Transverse colon (tissue), 4 donors: ENCODE measurements around the gene TMEM235. TPM values are rescaled to one million over a fixed set of nuclear protein-coding genes. Genes with fewer than 3 reads are reported as not detected.
A peak's percentile ranks its signal among the peaks of the same experiment; 100 is the strongest.
"Not testable (repeated sequence)": the region's sequence is repeated elsewhere in the genome, so short reads cannot be mapped to it uniquely, and the experiment has no call there.

Experiments used
- DNase-seq: peaks from one replicate; pipeline ENCODE4 v3.0.0-alpha.2; 2019
- H3K27ac ChIP-seq, 4 donors: fragments of 200-600 bp; sonication (generic); 2 replicates each; pipeline ENCODE4 v1.5.1; 2016 to 2018; ENCODE audit warnings: inconsistent platforms in 4 of 4
- H3K27me3 ChIP-seq: fragments of 200-600 bp; sonication (generic); 2 replicates; pipeline ENCODE4 v1.5.1; 2017; ENCODE audit warnings: inconsistent platforms
- H3K36me3 ChIP-seq, 4 donors: fragments of 200-600 bp; sonication (generic); 2 replicates each; pipeline ENCODE4 v1.5.1; 2017 to 2019; ENCODE audit warnings: inconsistent platforms in 4 of 4
- H3K4me1 ChIP-seq, 4 donors: fragments of 200-600 bp; sonication (generic); 2 replicates each; pipeline ENCODE4 v1.5.1; 2017 to 2020; ENCODE audit warnings: inconsistent platforms in 4 of 4
- H3K4me3 ChIP-seq, 4 donors: fragments of 200-600 bp; sonication (generic); 1 replicate in 1 of 4; 2 replicates in 3 of 4; pipeline versions ENCODE4 v1.5.1 to v1.6.1; 2017 to 2019; ENCODE audit warnings: inconsistent platforms in 4 of 4
- H3K9me3 ChIP-seq, 2 donors: fragments of 200-600 bp; sonication (generic); 2 replicates each; pipeline ENCODE4 v1.5.1; 2017 to 2019; ENCODE audit warnings: inconsistent platforms in 2 of 2
- EP300 ChIP-seq: sonication (generic); formaldehyde crosslinking; IDR thresholded peaks from one replicate; pipeline ENCODE4 v1.6.1; 2017; ENCODE audit warnings: antibody characterized with exemption, low read depth
- POLR2A ChIP-seq: fragments of 450-650 bp; IDR thresholded peaks from one replicate; pipeline ENCODE4 v1.6.1; 2016; ENCODE audit warnings: antibody characterized with exemption, mild to moderate bottlenecking, moderate library complexity
- POLR2AphosphoS5 ChIP-seq, 3 donors: sonication (generic); formaldehyde crosslinking; IDR thresholded peaks; one replicate each; pipeline ENCODE4 v1.6.1; 2016; ENCODE audit warnings: antibody characterized with exemption in 3 of 3
- WGBS, 2 donors: methylation state at CpG; one replicate each; pipeline ENCODE4 v1.1.5; 2018; ENCODE audit warnings: low coverage in 1 of 2; 5-methylcytosine and 5-hydroxymethylcytosine counted together
- in situ Hi-C, 4 donors: fragments of 200-750 bp; cut with MboI; loops; one replicate each; pipeline versions ENCODE4 v1.15.0 to v1.15.1; 2017; ENCODE audit warnings: low sequenced_read_pairs in 3 of 4, low pct_ligation_motif_present in 1 of 4, low pct_unique_long_range_greater_than_20kb in 1 of 4
- intact Hi-C: fragments of 100-400 bp; cut with DNase I; formaldehyde crosslinking; loops from one replicate; pipeline ENCODE4 v1.15.1; 2023; ENCODE audit warnings: low total_unique reads
- total RNA-seq, 4 donors: library from RNA; depleted of rRNA; stranded (reverse); fragments of >200 nt; gene quantifications; one replicate each; pipeline ENCODE4 v1.1.0, GENCODE V29; 2016
- TF ChIP-seq, protein P1 (sequence below), 5 experiments: fragments of 200-600 bp in 3 of 5; fragments of 450-650 bp in 2 of 5; sonication (generic) in 3 of 5; IDR thresholded peaks; 1 replicate in 2 of 5; 2 replicates in 3 of 5; pipeline ENCODE4 v1.5.1; 2016 to 2017; ENCODE audit warnings: antibody characterized with exemption in 5 of 5, inconsistent platforms in 3 of 5, mild to moderate bottlenecking in 2 of 5, moderate library complexity in 1 of 5

TMEM235 gene
- total RNA-seq, 4 donors from 2014 or later: not detected

DNA sequence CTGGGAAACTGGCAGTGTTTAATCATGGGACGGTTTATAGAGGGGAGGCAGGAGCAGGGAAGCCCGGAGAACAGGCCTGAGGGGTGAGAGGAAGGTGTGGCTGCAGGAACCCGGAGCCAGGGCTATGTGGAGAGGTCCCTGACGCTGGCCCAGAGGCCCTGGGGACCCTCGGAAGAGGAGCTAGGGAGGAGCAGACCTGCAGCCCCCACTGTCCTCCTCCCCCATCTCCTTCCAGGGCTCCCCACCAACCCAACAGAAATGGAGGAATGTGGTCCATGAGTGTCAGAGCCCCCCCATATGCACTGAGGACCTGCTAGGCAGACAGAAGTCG is 20.3 kb downstream of the TMEM235 start:
- Histone ChIP-seq H3K4me1 (peaks cover 0 to 30% (median 24%) of the 10 kb centered on the region in 4 donors), H3K9me3 (no peaks in the 10 kb centered on the region), H3K27me3 (peaks cover 3% of the 10 kb centered on the region), H3K4me3 (no peak overlapping the region), H3K27ac (peak overlapping the region; percentile 15 to 80 (median 59)), H3K36me3 (no peaks in the 10 kb centered on the region)
- TF ChIP-seq, protein P1, sequence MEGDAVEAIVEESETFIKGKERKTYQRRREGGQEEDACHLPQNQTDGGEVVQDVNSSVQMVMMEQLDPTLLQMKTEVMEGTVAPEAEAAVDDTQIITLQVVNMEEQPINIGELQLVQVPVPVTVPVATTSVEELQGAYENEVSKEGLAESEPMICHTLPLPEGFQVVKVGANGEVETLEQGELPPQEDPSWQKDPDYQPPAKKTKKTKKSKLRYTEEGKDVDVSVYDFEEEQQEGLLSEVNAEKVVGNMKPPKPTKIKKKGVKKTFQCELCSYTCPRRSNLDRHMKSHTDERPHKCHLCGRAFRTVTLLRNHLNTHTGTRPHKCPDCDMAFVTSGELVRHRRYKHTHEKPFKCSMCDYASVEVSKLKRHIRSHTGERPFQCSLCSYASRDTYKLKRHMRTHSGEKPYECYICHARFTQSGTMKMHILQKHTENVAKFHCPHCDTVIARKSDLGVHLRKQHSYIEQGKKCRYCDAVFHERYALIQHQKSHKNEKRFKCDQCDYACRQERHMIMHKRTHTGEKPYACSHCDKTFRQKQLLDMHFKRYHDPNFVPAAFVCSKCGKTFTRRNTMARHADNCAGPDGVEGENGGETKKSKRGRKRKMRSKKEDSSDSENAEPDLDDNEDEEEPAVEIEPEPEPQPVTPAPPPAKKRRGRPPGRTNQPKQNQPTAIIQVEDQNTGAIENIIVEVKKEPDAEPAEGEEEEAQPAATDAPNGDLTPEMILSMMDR (IDR thresholded peaks at IDR 0.05): no peak
- no peak for TF ChIP-seq POLR2AphosphoS5 (IDR thresholded peaks at IDR 0.05)
- no peak for TF ChIP-seq EP300
- no peak for TF ChIP-seq POLR2A
- WGBS, 2 donors: 43% methylated on average over 6 of the region's 6 CpGs; no CpG with 5 or more reads in 1 of the 2 donors
- in situ Hi-C loops (no loop called here), intact Hi-C loops (loop anchor here (10.0 kb wide), 1 partner anchor 137 kb away; no protein-coding TSS in a partner anchor)
- DNase-seq: no peak

DNA sequence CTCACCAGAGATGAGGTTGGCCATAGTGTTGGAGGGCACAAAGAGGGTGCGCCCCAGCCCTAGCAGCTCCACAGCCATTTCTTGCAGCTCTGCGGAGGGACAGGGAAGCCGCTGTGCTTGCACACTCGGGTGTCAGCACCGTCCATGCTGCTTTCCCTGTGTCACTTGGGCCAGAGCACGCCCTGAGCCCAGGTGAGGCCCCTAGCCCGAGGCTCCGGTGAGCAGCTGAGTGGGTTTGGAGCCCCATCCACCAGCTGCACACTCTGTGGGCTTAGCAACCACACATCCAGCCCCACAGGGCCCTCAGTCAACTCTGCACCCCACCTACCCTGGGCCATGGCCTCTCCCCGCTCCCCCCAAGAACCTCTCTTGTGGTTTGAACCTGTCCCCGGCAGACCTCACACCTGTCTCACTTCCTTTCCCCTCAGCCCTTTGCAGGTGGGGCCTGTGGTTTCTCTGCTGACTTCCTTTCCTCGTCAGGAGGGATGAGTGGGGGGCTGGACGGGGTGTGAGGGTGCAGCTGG is 20.7 kb downstream of the TMEM235 start:
- TF ChIP-seq POLR2AphosphoS5 (IDR thresholded peaks at IDR 0.05) (no peak), EP300 (no peak)
- TF ChIP-seq, protein P1 (IDR thresholded peaks at IDR 0.05): no peak
- Histone ChIP-seq H3K27me3 (peaks cover 3% of the 10 kb centered on the region), H3K9me3 (no peaks in the 10 kb centered on the region), H3K4me3 (no peak overlapping the region), H3K4me1 (peaks cover 0 to 30% (median 24%) of the 10 kb centered on the region in 4 donors), H3K27ac (peak overlapping the region in 2 of 4 donors; percentile 18 to 80), H3K36me3 (no peaks in the 10 kb centered on the region)
- intact Hi-C loops (loop anchor here (10.0 kb wide), 1 partner anchor 137 kb away; no protein-coding TSS in a partner anchor), in situ Hi-C loops (no loop called here)
- peak; percentile 69 for DNase-seq
- 65% methylated on average over 12 of the region's 12 CpGs; no CpG with 5 or more reads in 1 of the 2 donors for WGBS, 2 donors

DNA sequence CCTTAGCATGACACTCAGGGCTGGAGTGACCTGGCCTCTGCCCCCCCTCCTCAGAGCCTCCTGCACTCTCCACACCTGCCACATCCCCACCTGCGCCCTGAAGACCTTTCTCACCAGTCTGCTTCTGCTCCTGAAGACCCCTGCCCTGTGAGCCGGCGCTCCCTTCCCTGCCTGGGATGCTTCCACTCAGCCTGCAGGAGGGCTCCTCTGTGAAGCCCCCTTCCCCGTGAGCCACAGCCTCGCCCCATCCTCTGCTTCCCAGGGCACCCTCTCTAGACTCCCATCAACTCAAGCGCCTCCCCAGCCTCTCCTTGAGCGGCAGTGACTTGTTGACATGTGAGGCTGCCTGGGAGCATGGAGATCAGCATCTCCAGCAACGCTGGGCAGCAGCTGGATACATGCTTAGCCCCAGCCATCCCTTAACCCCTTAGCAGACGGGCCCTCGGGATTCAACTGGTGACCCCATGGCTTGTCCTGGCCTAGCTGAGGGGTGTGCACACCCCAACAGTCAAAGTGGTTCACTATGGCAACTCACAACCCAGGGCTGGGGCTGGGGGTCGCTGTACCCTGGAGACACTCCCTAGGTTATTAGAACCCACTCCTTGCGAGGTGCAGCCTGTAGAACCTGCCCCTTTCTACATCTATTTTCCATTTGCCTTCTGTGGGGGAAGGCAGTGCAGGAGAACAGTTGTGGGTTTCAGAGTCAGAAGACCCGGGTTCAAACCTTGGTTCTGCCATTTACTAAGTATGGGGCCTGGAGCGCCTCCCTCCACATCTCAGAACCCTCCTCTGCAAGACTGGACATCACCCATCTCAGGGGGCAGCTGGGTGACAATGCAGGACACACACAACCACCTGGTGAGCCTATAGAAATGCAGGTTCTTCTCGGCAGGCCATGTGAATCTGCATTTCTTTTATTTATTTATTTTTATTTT is 21.5 kb downstream of the TMEM235 start:
- intact Hi-C loops (loop anchor here (10.0 kb wide), 1 partner anchor 138 kb away; no protein-coding TSS in a partner anchor), in situ Hi-C loops (no loop called here)

DNA sequence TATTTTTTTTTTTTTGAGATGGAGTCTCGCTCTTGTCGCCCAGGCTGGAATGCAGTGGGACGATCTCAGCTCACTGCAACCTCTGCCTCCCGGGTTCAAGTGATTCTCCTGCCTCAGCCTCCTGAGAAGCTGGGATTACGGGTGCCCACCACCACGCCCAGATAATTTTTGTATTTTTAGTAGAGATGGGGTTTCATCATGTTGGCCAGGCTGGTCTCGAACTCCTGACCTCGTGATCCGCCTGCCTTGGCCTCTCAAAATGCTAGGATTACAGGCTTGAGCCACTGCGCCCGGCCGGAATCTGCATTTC is 22.2 kb downstream of the TMEM235 start:
- in situ Hi-C loops, DNase-seq, H3K27me3 ChIP-seq, H3K36me3 ChIP-seq, H3K9me3 ChIP-seq: not testable (repeated sequence)
- peaks cover 0 to 37% (median 29%) of the 10 kb centered on the region in 4 donors for H3K4me1 ChIP-seq
- H3K4me3 ChIP-seq: peak overlapping the region in 3 of 4 donors; percentile 66 to 92 (median 90)
- 58 to 74% methylated on average over 10 to 12 of the region's 12 CpGs for WGBS, 2 donors
- intact Hi-C loops: loop anchor here (10.0 kb wide), 1 partner anchor 139 kb away; no protein-coding TSS in a partner anchor
- H3K27ac ChIP-seq: peak overlapping the region in 3 of 4 donors; percentile 86 to 93 (median 90)

More for the DNA sequence above, 21.5 kb downstream of the TMEM235 start:
- Histone ChIP-seq H3K9me3 (no peaks in the 10 kb centered on the region), H3K4me1 (peaks cover 0 to 31% (median 26%) of the 10 kb centered on the region in 4 donors), H3K36me3 (no peaks in the 10 kb centered on the region), H3K27ac (peak overlapping the region in 1 of 4 donors; percentile 80), H3K4me3 (no peak overlapping the region), H3K27me3 (peaks cover 3% of the 10 kb centered on the region)
- DNase-seq: no peak
- TF ChIP-seq EP300: no peak
- TF ChIP-seq, protein P1 (IDR thresholded peaks at IDR 0.05): no peak
- TF ChIP-seq POLR2A: no peak
- no peak for TF ChIP-seq POLR2AphosphoS5 (IDR thresholded peaks at IDR 0.05)
- 74% methylated on average over 15 of the region's 15 CpGs; no CpG with 5 or more reads in 1 of the 2 donors for WGBS, 2 donors
